Stimulated activated CD4-positive, alpha-beta T cell treated with anti-CD3 and anti-CD28 coated beads, Interleukin-1b, Interleukin-23, amount 100 ng/mL, for 48 hours (primary cell): ENCODE results near the gene CD84.
"Not testable (repeated sequence)": the region's sequence is repeated elsewhere in the genome, so short reads cannot be mapped to it uniquely, and the experiment has no call there.

Source experiments
- DNase-seq: peaks from one replicate; pipeline ENCODE4 v3.0.0-alpha.2; 2020

CD84 gene

GRCh38 chr1:160567858-160568682 is 11.2 kb downstream of the CD84 start:
- peak; percentile 74 for DNase-seq

- no peak for DNase-seq
These were observed 12.0 kb downstream of the CD84 start for GRCh38 chr1:160567341-160567740.

GRCh38 chr1:160565564-160565963 is 13.7 kb downstream of the CD84 start:
- DNase-seq: no peak

- not testable (repeated sequence) for DNase-seq
These were observed 16.1 kb downstream of the CD84 start for GRCh38 chr1:160563230-160563629.

GRCh38 chr1:160562745-160563144 is 16.6 kb downstream of the CD84 start:
- not testable (repeated sequence) for DNase-seq

GRCh38 chr1:160560806-160561205 is 18.5 kb downstream of the CD84 start:
- no peak for DNase-seq

- DNase-seq: no peak
These were observed 19.1 kb downstream of the CD84 start for GRCh38 chr1:160560045-160560705.

- not testable (repeated sequence) for DNase-seq
These were observed 19.9 kb downstream of the CD84 start for GRCh38 chr1:160559437-160559836.

GRCh38 chr1:160558660-160559380 is 20.5 kb downstream of the CD84 start:
- DNase-seq: no peak

GRCh38 chr1:160553778-160554177 is 25.5 kb downstream of the CD84 start:
- DNase-seq: no peak

GRCh38 chr1:160552425-160552824 is 26.9 kb downstream of the CD84 start:
- no peak for DNase-seq

GRCh38 chr1:160550572-160551034 is 28.7 kb downstream of the CD84 start:
- DNase-seq: peak; percentile 71

- DNase-seq: no peak
These were observed 29.7 kb downstream of the CD84 start for GRCh38 chr1:160549665-160550006.

- DNase-seq: no peak
These were observed 30.2 kb downstream of the CD84 start for GRCh38 chr1:160548960-160549664.

GRCh38 chr1:160548183-160548582 is 31.1 kb downstream of the CD84 start:
- DNase-seq: no peak

- DNase-seq: no peak
These were observed 31.9 kb downstream of the CD84 start for GRCh38 chr1:160547422-160547821.

- DNase-seq: no peak
These were observed 32.4 kb downstream of the CD84 start for GRCh38 chr1:160546942-160547341.

GRCh38 chr1:160544647-160545046 is 34.6 kb downstream of the CD84 start:
- no peak for DNase-seq

GRCh38 chr1:160542303-160542945 is 36.9 kb downstream of the CD84 start:
- no peak for DNase-seq

GRCh38 chr1:160541622-160542302 is 37.5 kb downstream of the CD84 start:
- DNase-seq: no peak

- no peak for DNase-seq
These were observed 38.5 kb downstream of the CD84 start for GRCh38 chr1:160540859-160541233.
